Esophagus muscularis mucosa (tissue), 4 donors: ENCODE data around the gene TNRC6A. TPM values are rescaled to one million over a fixed set of nuclear protein-coding genes. Genes with fewer than 3 reads are reported as not detected.
A peak's percentile ranks its signal among the peaks of the same experiment; 100 is the strongest.

Experiments used
- DNase-seq: peaks from one replicate; pipeline ENCODE4 v3.0.0-alpha.2; 2017; ENCODE audit errors: extremely low spot score
- H3K27ac ChIP-seq, 4 donors: fragments of 200-600 bp; sonication (generic); replicated peaks in 1 of 4; 1 replicate in 3 of 4; 2 replicates in 1 of 4; pipeline ENCODE4 v1.5.1; 2016 to 2019; ENCODE audit warnings: mild to moderate bottlenecking in 1 of 4
- H3K27me3 ChIP-seq, 4 donors: fragments of 200-600 bp; sonication (generic); one replicate each; pipeline versions ENCODE4 v1.5.1 to v1.6.0; 2016 to 2019
- H3K36me3 ChIP-seq, 4 donors: fragments of 200-600 bp; sonication (generic); one replicate each; pipeline ENCODE4 v1.5.1; 2016 to 2019
- H3K4me1 ChIP-seq, 4 donors: fragments of 200-600 bp; sonication (generic); one replicate each; pipeline ENCODE4 v1.5.1; 2016 to 2019
- H3K4me3 ChIP-seq, 4 donors: fragments of 200-600 bp; sonication (generic); 1 replicate in 2 of 4; 2 replicates in 2 of 4; pipeline ENCODE4 v1.5.1; 2016 to 2019; ENCODE audit warnings: mild to moderate bottlenecking in 4 of 4, moderate library complexity in 1 of 4
- H3K9me3 ChIP-seq, 4 donors: fragments of 200-600 bp; sonication (generic); 1 replicate in 3 of 4; 2 replicates in 1 of 4; pipeline ENCODE4 v1.5.1; 2016 to 2019
- CTCF ChIP-seq, 3 experiments: fragments of 200-600 bp in 2 of 3; fragments of 450-650 bp in 1 of 3; sonication (generic) in 2 of 3; IDR thresholded peaks; one replicate each; pipeline ENCODE4 v1.5.1; 2017 to 2019; ENCODE audit warnings: antibody characterized with exemption in 3 of 3, mild to moderate bottlenecking in 2 of 3, moderate library complexity in 1 of 3
- EP300 ChIP-seq: sonication (generic); formaldehyde crosslinking; IDR thresholded peaks from one replicate; pipeline ENCODE4 v1.6.1; 2017; ENCODE audit warnings: antibody characterized with exemption
- POLR2A ChIP-seq: fragments of 450-650 bp; IDR thresholded peaks from one replicate; pipeline ENCODE4 v1.6.1; 2017; ENCODE audit warnings: antibody characterized with exemption, moderate library complexity, mild to moderate bottlenecking, low read depth
- POLR2AphosphoS5 ChIP-seq, 2 donors: sonication (generic); formaldehyde crosslinking; IDR thresholded peaks; one replicate each; pipeline ENCODE4 v1.6.1; 2017; ENCODE audit warnings: antibody characterized with exemption in 2 of 2
- WGBS: methylation state at CpG from one replicate; pipeline ENCODE4 v1.1.5; 2018; 5-methylcytosine and 5-hydroxymethylcytosine counted together
- intact Hi-C: fragments of 100-400 bp; cut with DNase I; formaldehyde crosslinking; loops from one replicate; pipeline ENCODE4 v1.15.1; 2023
- total RNA-seq, 4 donors: library from RNA; depleted of rRNA; stranded (reverse); fragments of >200 nt; gene quantifications; one replicate each; pipeline versions ENCODE4 v1.1.0 to v1.2.1, GENCODE V29; 2016

Gene TNRC6A
- total RNA-seq, 4 donors from 2014 or later: 44.1 to 50.7 (median 46.4) TPM

- intact Hi-C loops: no loop called here
- Histone ChIP-seq H3K27ac (no peak overlapping the region), H3K27me3 (no peaks in the 10 kb centered on the region), H3K36me3 (peaks cover 0 to 1% (median 0%) of the 10 kb centered on the region in 4 donors), H3K4me1 (peaks cover 71 to 96% (median 85%) of the 10 kb centered on the region in 4 donors), H3K4me3 (no peak overlapping the region), H3K9me3 (no peaks in the 10 kb centered on the region)
- DNase-seq: no peak
- TF ChIP-seq POLR2AphosphoS5 (IDR thresholded peaks at IDR 0.05) (no peak), POLR2A (no peak), EP300 (no peak), CTCF (IDR thresholded peaks at IDR 0.05) (no peak)
These were observed 23.5 kb downstream of the TNRC6A start for GRCh38 chr16:24753000-24753399.

GRCh38 chr16:24753437-24753836 lies 24.0 kb downstream of the TNRC6A start:
- no peak for DNase-seq
- peaks cover 0 to 6% (median under 1%) of the 10 kb centered on the region in 4 donors for H3K36me3 ChIP-seq
- H3K27ac ChIP-seq: no peak overlapping the region
- no peak overlapping the region for H3K4me3 ChIP-seq
- intact Hi-C loops: no loop called here
- H3K4me1 ChIP-seq: peaks cover 66 to 95% (median 80%) of the 10 kb centered on the region in 4 donors
- H3K9me3 ChIP-seq: no peaks in the 10 kb centered on the region
- TF ChIP-seq EP300 (no peak), POLR2A (no peak), POLR2AphosphoS5 (IDR thresholded peaks at IDR 0.05) (no peak)
- no peaks in the 10 kb centered on the region for H3K27me3 ChIP-seq
- WGBS: 90% methylated on average over 3 of the region's 3 CpGs

GRCh38 chr16:24754543-24754942 lies 25.1 kb downstream of the TNRC6A start:
- TF ChIP-seq CTCF (IDR thresholded peaks at IDR 0.05) (no peak), POLR2A (no peak)
- H3K27ac ChIP-seq: no peak overlapping the region
- no peaks in the 10 kb centered on the region for H3K27me3 ChIP-seq
- DNase-seq: no peak
- peaks cover 62 to 93% (median 72%) of the 10 kb centered on the region in 4 donors for H3K4me1 ChIP-seq
- peaks cover 0 to 15% (median 5%) of the 10 kb centered on the region in 4 donors for H3K36me3 ChIP-seq
- no peaks in the 10 kb centered on the region for H3K9me3 ChIP-seq
- intact Hi-C loops: no loop called here
- WGBS: 79% methylated on average over 2 of the region's 2 CpGs
- no peak overlapping the region for H3K4me3 ChIP-seq

GRCh38 chr16:24755201-24755874 lies 25.9 kb downstream of the TNRC6A start:
- H3K27ac ChIP-seq: peak overlapping the region in 1 of 4 donors; percentile 15
- peaks cover 54 to 88% (median 71%) of the 10 kb centered on the region in 4 donors for H3K4me1 ChIP-seq
- no peak for DNase-seq
- peaks cover 0 to 20% (median 8%) of the 10 kb centered on the region in 4 donors for H3K36me3 ChIP-seq
- H3K4me3 ChIP-seq: no peak overlapping the region
- WGBS: 87% methylated on average over 3 of the region's 3 CpGs
- intact Hi-C loops: no loop called here
- no peaks in the 10 kb centered on the region for H3K9me3 ChIP-seq
- H3K27me3 ChIP-seq: no peaks in the 10 kb centered on the region
- TF ChIP-seq POLR2A: no peak
- TF ChIP-seq CTCF (IDR thresholded peaks at IDR 0.05): no peak
- no peak for TF ChIP-seq POLR2AphosphoS5 (IDR thresholded peaks at IDR 0.05)
- no peak for TF ChIP-seq EP300

- no peak overlapping the region for H3K4me3 ChIP-seq
- DNase-seq: no peak
- H3K9me3 ChIP-seq: no peaks in the 10 kb centered on the region
- intact Hi-C loops: no loop called here
- no peak overlapping the region for H3K27ac ChIP-seq
- H3K36me3 ChIP-seq: peaks cover 0 to 33% (median 11%) of the 10 kb centered on the region in 4 donors
- no peaks in the 10 kb centered on the region for H3K27me3 ChIP-seq
- peaks cover 42 to 90% (median 69%) of the 10 kb centered on the region in 4 donors for H3K4me1 ChIP-seq
- 98% methylated on average over 2 of the region's 2 CpGs for WGBS
- TF ChIP-seq EP300: no peak
- TF ChIP-seq POLR2A: no peak
- TF ChIP-seq POLR2AphosphoS5 (IDR thresholded peaks at IDR 0.05): no peak
- TF ChIP-seq CTCF (IDR thresholded peaks at IDR 0.05): no peak
These were observed 28.9 kb downstream of the TNRC6A start for GRCh38 chr16:24758373-24758772.
